Mucosa of descending colon (tissue), 3 donors: ENCODE measurements around the gene VPS51. TPM values are rescaled to one million over a fixed set of nuclear protein-coding genes. Genes with fewer than 3 reads are reported as not detected.

Experiments
- ATAC-seq: fragments of 200-7000 bp; cut with Tn5 transposase; one replicate; pipeline ENCODE4 v1.9.1; 2020; ENCODE audit warnings: mild to moderate bottlenecking, moderate library complexity
- DNase-seq, 3 donors: peaks; one replicate each; pipeline ENCODE4 v3.0.0-alpha.2; 2020
- H3K36me3 ChIP-seq: fragments of 200-600 bp; one replicate; pipeline ENCODE4 v1.8.0; 2021; ENCODE audit warnings: low read depth, mild to moderate bottlenecking
- H3K4me1 ChIP-seq: fragments of 200-600 bp; one replicate; pipeline ENCODE4 v1.8.0; 2021; ENCODE audit warnings: low read depth, mild to moderate bottlenecking
- H3K4me3 ChIP-seq: fragments of 200-600 bp; one replicate; pipeline ENCODE4 v1.8.0; 2021; ENCODE audit warnings: mild to moderate bottlenecking
- H3K9me3 ChIP-seq: fragments of 200-600 bp; one replicate; pipeline ENCODE4 v1.8.0; 2021; ENCODE audit warnings: mild to moderate bottlenecking
- CTCF ChIP-seq: fragments of 200-600 bp; IDR thresholded peaks from one replicate; pipeline ENCODE4 v1.8.0; 2022; ENCODE audit warnings: antibody characterized with exemption, mild to moderate bottlenecking
- intact Hi-C, 2 donors: fragments of 100-400 bp; cut with DNase I in 1 of 2; cut with micrococcal nuclease in 1 of 2; formaldehyde crosslinking; loops; one replicate each; pipeline versions ENCODE4 v1.11.0 to v1.11.1; 2022; cut with DNase I, micrococcal nuclease
- total RNA-seq, 3 donors: library from RNA; stranded (reverse); fragmentation: NEBNext Ultra II Directional in 2 of 3; extraction: Animal tissue kit (Norgen Biotek cat#: 25700) in 2 of 3; gene quantifications; one replicate each; pipeline versions ENCODE4 v1.2.1 to v1.2.4, GENCODE V29; 2021 to 2023
- donor health status: DM: no; HTN: no; CAD: no; lungs with moderate emphysema.
- donor health status: DM: no; HTN: no; CAD: no.
- donor health status: DM: no; HTN: yes; CAD: no.

VPS51 gene
- total RNA-seq, 3 donors from 2014 or later, result 149 to 200 (median 156) TPM

GRCh38 chr11:65066315-65066714 is 29.7 kb upstream of the VPS51 start:
- intact Hi-C loops, result no loop called here
- ATAC-seq (no peak), DNase-seq (no peak)
- Histone ChIP-seq H3K36me3 (no peaks in the 10 kb centered on the region), H3K9me3 (no peaks in the 10 kb centered on the region), H3K4me3 (no peak overlapping the region), H3K4me1 (no peaks in the 10 kb centered on the region)
- no peak for TF ChIP-seq CTCF

DNA sequence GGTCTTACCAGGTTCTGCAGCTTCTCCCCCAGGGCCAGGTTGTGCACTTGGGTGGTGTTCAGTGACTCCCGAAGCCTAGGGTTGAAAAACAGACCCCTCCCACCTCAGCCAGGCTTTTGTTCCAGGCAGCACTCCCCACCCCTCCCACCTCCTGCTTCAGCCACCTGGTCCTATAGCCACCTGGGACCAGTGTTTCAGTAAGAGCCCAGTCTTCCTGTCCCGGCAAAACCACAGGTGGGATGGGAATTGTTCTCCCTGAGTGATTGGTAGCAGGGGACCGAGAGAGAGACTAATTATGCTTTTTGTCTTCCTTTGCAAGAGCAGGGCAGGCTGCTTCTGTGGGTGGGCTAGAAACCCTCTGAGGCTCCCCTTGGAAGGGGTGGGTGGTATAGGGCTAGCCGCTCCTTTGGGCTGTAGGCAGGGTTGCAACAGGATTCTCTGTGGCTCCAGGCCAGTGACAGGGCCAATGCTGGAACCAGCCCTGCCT is 29.2 kb upstream of the VPS51 start:
- DNase-seq, result no peak
- no peaks in the 10 kb centered on the region for H3K36me3 ChIP-seq
- intact Hi-C loops, result no loop called here
- no peaks in the 10 kb centered on the region for H3K9me3 ChIP-seq
- no peak overlapping the region for H3K4me3 ChIP-seq
- no peak for TF ChIP-seq CTCF
- no peaks in the 10 kb centered on the region for H3K4me1 ChIP-seq
- no peak for ATAC-seq

DNA sequence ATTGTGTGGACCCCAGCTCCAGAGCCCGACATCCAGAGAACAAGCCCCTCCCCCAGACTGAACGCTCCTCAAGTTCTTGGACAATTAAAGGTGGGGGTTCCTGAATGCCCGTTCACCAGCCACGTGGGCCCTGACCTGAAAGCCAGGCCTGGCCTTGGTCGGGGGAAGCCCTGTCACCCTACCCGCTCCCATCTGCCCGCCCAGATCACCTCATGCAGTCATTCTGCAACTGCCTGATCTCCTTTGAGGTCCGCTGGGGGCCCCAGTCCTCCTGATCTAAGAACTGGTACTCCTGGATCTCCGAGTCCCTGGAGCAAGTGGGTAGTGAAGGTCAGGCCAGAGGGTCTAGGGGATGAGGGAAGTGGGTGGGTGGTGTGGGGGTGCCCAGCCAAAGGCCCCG is 28.6 kb upstream of the VPS51 start:
- ATAC-seq (no peak), DNase-seq (no peak)
- H3K9me3 ChIP-seq, result no peaks in the 10 kb centered on the region
- no peak for TF ChIP-seq CTCF
- H3K4me1 ChIP-seq, result no peaks in the 10 kb centered on the region
- no peaks in the 10 kb centered on the region for H3K36me3 ChIP-seq
- H3K4me3 ChIP-seq, result no peak overlapping the region
- intact Hi-C loops, result no loop called here

- ATAC-seq, result no peak
- no peak for TF ChIP-seq CTCF
- no peak for DNase-seq
- H3K4me1 ChIP-seq, result no peaks in the 10 kb centered on the region
- intact Hi-C loops, result no loop called here
- no peaks in the 10 kb centered on the region for H3K9me3 ChIP-seq
- H3K36me3 ChIP-seq, result no peaks in the 10 kb centered on the region
- H3K4me3 ChIP-seq, result no peak overlapping the region
Measured at GRCh38 chr11:65069217-65069616, 26.8 kb upstream of the VPS51 start.

DNA sequence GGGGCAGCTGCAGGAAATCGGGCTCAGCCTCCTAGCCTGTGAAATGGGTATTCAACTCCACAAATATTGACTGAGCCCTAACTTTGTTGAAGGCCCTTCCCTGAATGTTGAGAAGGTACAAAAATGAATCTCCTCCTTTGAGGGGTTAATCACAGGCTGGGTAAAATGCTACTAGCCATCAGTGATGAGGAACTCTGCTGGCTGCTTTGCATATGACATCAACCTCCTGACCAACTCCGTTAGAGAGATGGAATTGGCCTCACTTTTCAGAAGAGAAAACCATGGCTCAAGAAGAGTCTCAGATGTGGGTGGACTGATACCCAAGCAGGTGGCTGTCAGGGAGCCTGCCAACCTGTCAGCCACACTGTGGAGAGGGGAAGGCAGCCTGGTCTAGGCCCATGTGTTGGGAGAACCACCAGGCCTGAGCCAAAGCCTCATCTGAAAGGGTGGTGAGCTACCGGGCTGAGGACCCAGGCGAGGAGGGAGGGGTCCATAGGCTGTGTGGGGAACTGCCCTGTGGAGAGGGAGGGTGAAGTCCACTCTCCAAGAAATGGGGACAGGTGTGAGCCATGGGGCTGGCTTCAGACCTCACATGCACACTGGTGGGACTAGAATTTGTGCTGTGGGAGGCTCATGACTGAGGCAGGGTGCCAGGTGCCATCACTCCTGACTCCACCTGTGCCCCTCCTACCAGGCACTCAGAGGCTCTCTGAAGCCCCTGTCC is 23.9 kb upstream of the VPS51 start:
- no peaks in the 10 kb centered on the region for H3K9me3 ChIP-seq
- no peak for TF ChIP-seq CTCF
- H3K36me3 ChIP-seq, result no peaks in the 10 kb centered on the region
- intact Hi-C loops, result no loop called here
- DNase-seq (no peak), ATAC-seq (no peak)
- no peaks in the 10 kb centered on the region for H3K4me1 ChIP-seq
- no peak overlapping the region for H3K4me3 ChIP-seq

DNA sequence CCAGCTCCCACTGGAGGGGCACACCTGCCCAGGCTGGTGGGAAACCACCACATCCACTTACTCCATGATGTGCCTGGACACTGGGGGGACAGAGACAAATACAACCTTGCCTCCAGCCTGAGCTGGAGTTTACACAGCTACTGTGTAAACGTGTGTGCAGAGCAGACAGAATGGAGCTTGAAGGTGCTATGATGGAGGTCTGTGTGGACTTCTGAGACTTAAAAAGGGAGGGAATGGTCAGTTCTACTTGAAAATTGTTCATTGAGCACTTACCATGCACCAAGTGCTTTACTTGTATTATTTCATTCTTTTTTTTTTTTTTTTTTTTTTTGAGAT is 23.4 kb upstream of the VPS51 start:
- ATAC-seq, result no peak
- no peak for TF ChIP-seq CTCF
- Histone ChIP-seq H3K4me1 (no peaks in the 10 kb centered on the region), H3K4me3 (no peak overlapping the region), H3K36me3 (no peaks in the 10 kb centered on the region), H3K9me3 (no peaks in the 10 kb centered on the region)
- intact Hi-C loops, result no loop called here
- DNase-seq, result no peak
